HG02610 (cell line): ENCODE measurements around the gene TRIP13.

Experiments
- ATAC-seq: cut with Tn5 transposase; IDR thresholded peaks from one replicate; pipeline ENCODE4 v1.9.1; 2021; ENCODE audit warnings: mild to moderate bottlenecking, moderate library complexity; ENCODE audit not compliant: unreplicated experiment

The TRIP13 gene

DNA sequence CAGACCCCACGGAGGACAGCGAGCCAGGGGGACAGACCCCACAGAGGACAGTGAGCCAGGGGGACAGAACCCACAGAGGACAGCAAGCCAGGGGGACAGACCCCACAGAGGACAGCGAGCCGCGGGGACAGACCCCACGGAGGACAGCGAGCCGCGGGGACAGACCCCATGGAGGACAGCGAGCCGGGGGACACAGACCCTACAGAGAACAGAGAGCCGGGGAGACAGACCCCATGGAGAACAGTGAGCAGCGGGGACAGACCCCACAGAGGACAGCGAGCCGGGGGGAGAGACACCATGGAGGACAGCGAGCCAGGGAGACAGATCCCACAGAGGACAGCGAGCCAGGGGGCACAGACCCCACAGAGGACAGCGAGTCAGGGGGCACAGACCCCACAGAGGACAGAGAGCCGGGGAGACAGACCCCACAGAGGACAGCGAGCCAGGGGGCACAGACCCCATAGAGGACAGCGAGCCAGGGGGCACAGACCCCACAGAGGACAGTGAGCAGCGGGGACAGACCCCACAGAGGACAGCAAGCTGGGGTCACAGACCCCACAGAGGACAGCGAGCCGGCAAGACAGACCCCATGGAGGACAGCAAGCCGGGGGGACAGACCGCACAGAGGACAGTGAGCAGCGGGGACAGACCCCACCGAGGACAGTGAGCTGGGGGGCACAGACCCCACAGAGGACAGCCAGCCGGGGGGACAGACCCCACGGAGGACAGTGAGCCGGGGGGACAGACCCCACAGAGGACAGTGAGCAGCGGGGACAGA lies 37.5 kb upstream of the TRIP13 start:
- ATAC-seq: no peak

DNA sequence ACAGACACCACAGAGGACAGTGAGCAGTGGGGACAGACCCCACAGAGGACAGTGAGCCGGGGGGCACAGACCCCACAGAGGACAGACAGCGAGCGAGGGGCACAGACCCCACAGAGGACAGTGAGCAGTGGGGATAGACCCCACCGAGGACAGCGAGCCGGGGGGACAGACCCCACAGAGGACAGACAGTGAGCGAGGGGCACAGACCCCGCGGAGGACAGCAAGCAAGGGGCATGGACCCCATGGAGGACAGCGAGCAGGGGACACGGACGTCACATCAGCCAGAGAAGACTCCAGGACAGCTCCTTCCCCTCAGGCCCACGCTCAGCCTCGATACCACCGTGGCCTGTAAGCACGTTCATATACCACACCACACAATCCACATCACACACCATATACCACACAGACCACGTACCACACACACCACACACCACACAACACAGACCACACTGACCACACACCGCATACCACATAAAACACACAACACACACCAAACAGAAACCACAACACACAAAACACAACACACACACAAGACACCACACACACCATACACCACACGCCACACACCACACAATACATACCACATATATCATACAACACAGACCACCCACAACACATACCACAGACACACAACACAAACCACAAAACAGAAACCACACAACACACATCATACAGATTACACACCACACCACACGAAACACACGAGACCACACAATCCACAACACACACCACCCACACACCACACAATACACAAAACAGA lies 36.7 kb upstream of the TRIP13 start:
- no peak for ATAC-seq

DNA sequence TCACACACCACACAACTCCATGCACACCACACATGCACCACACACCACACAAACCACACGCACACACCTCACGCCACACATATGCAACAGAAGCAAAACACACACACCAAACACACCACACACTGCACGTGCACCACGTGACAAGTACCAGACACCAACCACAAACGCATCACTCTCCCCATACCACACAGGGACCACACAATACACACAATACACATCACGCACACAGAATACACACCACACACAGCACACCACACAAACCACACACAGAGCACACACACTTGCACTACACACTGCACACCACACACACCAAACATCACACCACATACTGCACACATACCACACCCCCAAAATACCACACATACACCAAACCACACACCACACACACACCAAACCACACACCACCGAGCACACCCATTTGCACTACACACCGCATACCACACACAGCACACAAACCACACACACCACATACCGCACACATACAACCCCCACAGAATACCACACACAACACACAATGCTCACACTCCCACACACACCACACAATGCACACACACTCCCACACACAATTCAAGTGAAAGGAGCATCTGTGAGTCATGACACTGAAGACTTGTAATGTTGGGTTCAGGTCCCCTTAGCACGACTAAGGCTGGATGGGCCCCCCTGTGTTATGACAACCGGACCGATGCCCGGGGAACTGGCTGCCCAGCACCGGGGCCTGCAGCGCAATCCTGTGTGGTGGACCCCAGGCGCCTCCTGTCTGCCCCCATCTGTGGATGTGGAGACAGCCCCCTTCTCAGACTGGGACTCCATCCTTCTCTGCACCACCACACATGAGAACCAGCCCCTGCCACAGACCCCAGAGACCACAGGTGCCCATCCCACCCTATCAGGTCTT lies 35.9 kb upstream of the TRIP13 start:
- no peak for ATAC-seq

DNA sequence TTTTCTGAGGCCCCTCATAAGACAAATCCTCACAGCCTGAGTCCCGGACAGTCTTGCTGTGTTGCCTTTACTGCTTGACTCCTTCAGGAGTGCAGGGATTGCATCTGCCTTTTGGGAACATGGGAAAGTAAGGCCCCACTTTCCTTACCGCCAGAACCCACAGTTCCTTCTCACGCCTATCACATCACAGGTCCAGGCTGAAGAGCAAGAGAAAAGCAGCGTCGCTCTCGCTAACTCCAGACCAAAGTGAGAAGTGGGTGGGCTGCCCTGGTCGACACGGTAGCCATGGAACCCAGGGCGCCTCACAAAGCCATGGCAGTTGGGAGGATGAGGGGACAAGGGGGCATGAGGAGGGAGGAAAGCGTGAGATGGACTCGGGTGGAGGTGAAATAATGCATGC lies 34.0 kb upstream of the TRIP13 start:
- ATAC-seq: no peak

DNA sequence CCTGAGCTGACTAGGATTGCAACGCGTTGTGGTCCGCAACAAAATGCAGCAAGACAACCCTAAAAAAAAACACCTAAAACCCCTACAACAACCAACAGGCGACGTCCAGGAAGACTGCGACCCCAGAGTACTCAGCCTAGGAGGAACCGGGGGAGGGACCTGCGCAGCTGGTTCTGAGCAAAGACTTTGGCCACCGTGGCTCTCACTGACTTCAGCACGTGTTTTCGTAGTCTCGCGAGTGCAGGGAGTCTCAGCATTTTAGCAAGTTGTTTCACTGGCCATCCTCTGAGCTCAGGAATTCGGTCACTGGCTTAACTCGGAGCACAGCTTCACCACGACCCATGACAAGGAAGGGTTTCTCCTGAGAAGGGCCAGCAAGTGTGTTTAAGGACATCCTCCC lies 33.3 kb upstream of the TRIP13 start:
- ATAC-seq: no peak

DNA sequence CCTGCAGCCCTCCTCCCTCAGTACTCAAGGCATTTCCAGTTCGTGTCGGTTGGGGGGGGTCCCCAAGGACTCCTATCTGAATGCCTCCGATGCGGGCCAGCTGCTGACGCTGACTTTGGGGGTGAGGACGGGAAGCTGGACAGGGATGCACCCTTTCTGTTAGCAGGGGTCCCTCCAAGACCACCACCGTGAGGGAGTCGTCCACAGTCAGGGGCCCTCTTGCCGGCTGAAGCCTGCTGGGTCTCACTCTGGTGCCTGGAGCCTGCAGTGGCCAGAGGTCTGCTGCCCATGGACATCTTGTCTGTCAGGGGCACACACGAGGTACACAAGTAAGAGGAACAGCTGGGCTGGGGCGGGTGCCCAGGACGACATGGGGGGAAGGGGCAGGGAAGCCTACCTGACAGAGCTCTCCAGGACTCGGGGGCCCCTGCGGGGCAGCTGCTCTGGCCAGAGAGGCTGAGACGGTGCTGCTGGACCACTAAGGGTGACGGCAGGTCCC lies 32.8 kb upstream of the TRIP13 start:
- no peak for ATAC-seq

DNA sequence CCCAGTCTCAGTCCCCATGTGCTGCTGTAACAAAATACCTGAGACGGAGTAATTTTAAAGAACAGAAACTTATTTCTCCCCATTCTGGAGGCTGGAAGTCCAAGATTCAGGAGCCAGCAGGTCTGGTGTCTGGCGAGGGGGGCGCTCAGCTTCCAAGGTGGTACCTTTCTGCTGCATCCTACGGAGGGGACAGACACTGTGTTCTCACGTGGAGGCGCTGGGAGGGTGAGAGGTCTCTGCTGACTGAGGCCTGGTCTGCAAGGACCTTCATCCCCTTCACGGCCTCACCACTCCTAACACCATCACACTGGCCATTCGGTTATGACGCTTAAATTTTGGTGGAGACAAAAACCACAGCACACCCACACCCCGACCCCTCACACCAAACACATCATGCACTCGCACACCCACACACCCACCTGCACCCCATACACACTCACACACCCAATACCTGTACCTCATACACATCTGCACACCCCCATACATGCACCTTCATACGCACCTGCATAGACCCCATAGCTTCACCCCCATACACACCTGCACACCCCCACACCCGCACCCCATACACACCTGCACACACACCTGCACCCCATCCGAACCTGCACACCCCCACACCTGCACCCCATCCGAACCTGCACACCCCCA lies 32.1 kb upstream of the TRIP13 start:
- no peak for ATAC-seq

DNA sequence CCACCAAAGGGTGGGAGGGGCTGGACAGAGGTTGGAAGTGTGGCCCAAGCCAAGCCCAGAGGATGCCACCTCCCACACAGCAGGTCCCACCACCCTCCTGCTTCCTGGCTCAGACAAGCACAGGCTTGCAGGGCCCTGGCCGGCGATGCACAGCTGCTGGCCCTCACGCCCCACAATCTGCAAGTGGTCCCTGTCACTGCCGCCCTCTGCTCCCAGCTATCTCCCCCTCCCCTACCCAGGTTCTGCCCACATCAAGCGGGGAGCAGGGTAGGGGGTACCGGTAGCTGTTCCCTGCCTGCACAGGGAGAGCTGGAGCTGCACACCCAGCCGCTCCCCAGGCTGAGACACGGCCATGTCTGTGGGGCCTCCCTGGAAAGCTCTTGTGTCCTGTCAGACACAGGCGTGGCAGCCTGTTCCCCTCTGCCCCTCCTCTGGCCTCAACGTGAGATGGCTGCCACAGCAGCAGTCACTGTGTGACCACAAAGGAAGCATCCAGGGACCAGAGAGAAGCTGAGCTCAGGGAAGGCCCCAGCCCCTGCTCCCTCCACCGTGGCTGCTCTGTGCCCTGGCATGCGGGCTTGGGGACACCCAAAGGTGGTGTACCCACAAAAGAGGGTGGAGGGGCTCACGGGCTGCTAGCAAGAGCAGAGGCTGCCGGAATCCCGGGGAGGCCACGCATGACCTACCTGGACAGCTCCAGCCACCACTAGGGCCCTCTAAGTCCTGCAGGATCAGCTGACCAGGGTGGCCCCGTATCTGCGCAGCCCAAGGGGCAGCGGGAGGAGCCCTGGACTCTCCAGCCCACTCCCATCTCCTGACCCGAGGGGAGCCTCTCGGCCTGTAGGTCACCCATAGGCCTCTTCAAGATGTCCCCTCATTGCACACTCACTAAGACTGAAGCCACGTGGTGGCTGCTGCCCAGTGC lies 31.0 kb upstream of the TRIP13 start:
- ATAC-seq: no peak

DNA sequence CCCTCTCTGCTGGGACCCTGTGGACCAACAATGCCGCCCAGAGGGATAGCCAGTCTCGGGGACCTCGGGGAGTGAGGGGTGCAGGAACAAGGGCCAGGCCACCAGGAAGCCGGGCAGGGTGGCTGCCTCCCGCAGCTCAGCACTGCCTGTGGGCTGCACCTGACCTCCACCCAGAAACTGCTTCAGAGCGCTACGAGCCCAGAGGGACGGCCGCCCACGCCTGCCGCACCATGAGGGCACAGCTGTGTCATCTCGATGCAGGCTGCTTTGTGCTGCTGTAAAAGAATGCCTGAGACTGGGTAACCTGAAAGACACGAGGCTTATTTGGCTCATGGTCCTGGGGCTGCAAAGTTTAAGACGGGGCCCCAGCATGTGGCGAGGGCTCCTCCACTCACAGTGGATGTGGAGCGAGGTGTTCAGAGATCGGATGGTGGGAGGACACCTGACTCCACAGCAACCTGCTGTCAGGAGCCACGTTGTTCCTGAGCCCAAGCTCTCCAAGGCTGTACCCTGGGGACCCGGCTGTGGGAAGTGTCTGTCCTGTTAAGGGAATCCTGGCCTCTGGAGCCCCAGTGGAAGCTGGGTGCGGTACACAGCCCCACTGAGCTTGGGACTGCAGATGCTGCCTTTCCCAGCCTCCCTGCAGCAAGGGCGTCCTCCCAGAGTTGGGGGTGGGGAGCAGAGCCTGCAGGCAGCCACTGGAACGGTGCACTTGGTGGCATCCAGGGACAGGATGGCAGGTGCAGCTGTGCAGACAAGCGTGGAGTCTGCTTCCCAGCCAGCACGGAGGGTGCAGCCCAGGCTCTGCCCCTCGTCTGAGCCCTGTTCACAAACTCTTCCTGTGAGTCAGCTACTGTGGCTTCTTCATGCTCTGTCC lies 30.1 kb upstream of the TRIP13 start:
- no peak for ATAC-seq

DNA sequence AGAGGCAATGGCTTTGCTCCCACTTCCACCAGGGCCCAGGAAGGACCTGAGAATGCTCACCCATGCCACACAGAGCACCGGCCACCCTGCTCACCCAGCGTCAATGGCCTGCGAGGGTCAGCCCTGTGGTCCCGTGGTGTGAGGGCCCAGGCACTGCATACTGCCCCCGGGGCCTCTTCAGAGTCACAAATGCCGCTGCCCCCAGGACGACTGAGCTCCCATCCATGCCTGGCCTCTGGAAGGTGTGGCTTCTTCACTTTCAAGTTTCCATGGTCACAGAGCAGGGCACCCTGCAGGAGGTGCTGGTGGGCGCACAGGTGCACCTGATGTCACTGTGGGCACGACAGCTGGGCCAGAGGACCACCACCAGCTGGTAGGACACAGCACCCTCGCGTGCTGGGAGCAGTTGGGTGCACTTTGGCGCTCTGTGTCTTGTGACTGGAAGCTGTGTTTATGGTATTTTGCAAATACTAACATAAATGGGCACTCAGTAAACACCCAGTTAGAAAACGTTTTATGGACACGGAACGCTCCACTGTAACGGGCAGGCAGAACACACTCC lies 29.4 kb upstream of the TRIP13 start:
- ATAC-seq: no peak

DNA sequence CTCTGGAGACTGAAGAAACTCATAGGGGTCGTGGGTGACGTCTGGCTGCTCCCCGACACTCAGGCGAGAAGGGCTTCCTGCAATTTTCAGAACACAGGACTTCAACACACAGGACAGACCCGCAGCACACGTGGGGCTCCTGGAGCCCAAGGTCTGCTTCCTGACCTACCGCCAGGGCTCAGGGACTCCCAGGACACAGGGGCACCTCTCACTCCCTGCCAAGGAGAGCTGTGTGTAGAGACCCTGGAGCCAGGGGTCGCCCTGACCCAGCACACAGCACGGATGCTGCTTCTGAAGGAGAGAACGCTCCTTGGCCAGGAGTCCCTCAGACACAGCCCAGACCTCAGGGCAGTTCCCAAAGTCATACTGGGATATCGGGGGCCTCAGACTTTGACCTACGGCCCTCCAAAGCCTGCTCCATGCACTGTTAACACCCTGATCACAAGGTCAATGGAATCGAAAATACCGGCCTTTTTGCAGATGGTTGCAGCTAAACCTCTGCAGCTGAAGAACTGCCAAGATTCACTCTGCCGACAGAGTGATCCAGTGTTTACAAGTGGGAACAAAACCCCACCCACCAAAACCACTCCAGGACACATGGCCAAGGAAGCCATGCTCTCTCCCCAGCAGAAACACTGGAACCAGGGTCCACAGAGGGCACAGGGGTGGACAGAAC lies 28.1 kb upstream of the TRIP13 start:
- ATAC-seq: no peak

DNA sequence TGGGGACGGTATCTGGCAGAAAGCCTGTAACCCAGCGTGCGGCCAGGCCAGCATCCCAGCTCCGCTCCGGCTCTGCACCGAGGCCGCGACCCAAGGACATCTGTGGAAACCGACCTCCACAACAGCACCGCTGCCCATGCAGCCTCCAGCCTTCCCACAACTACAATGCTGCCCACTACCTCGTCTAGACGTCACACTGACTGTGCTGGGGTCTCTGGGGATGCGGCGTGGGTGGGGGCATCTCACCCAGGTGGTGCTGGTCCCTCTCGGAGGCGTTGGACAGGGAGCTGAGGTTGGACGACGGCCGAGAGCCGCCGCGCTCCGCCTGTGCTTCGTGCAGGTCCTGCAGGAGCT lies 27.5 kb upstream of the TRIP13 start:
- no peak for ATAC-seq

DNA sequence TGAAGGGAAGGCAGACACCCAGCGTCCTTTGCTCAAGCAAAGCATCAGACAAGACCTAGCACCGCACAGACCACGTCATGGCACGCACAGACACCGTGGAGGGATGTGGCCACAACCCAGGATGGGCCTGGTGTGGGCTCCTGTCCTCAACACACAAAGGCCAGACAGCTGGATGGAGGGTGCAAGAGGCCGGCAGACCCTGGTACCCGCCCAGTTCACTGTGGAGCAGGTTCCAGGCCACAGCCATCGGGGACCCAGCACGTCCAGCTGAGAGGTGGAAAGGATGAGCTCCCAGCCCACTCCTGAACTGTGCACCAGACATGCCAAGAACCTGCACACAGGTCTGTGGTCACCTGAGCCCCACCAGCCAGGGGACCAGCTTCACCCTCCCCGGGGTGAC lies 26.9 kb upstream of the TRIP13 start:
- ATAC-seq: no peak

DNA sequence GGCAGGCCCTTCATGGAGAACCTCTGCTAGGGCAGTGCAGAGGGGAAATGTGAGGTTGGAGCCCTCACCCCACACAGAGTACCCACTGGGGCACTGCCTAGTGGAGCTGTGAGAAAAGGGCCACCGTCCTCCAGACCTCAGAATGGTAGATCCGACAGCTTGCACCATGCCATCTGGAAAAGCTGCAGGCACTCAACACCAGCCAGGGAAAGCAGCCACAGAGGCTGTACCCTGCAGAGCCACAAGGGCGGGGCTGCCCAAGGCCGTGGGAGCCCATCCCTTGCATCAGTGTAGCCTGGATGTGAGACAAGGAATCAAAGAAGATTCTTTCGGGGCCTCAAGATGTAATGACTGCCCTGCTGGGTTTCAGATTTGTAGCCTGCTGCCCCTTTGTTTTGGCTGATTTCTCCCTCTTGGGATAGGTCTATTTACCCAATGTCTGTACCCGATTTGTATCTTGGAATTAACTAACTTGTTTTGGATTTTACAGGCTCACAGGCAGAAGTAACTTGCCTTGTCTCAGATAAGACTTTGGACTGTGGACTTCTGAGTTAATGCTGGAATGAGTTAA lies 25.3 kb upstream of the TRIP13 start:
- ATAC-seq: no peak

DNA sequence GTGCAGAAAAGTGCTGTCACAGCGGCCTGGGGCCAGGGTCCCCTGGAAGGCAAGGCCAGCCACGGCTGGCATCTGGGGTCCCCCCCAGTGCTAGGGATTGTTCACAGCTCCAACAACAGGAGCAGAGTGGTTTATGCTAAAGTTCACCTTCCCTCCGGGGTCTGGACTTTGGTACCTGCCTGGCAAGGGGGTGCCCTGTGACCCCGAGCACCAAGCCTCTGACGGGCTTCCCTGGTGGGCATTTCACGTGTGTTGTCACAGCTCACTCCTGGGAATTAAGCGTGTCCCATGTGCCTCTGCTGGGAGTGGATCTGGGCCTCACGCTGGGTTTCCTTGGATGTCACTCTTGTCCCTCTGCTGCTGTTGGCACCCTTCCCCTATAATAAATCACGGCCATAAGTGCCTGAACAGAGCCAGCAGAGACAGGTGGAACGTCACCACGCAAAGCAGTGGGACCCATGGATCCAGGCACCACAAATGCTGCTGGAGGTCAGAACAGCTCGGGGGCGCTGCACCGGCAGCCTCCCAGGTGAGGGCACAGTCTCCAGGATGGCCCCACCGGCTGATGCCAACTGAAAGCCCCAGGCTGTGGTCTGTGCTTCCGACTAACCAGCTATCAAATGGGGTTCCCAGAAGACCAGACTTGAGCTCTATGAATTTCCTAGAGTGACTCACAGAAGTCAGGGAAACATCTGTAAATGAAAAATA lies 24.1 kb upstream of the TRIP13 start:
- no peak for ATAC-seq

DNA sequence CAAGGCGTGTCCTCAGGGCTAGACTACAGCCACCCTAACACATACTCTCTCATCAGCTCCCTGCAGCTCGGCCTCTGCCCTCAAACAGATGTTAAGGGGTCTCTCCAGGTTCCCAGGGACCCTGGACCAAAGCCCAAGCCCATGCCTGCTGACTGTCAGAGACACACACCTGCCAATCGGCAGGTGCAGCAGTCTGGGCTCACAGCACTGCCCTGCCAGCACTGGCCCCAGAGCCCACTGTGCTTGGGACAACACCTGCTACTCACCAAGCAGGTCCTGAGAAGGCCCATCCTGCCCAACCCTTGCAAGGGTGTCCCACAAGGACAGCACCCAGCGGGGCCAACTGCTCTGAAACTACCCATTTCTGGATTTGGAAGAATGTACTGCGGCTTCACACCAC lies 21.7 kb upstream of the TRIP13 start:
- ATAC-seq: no peak
